GM18867 (cell line): ENCODE measurements around the gene PPP1R1A.
A peak's percentile ranks its signal among the peaks of the same experiment; 100 is the strongest.

Experiments used
- ATAC-seq: cut with Tn5 transposase; IDR thresholded peaks from one replicate; pipeline ENCODE4 v1.9.1; 2021; ENCODE audit warnings: mild to moderate bottlenecking, moderate library complexity; ENCODE audit not compliant: unreplicated experiment

PPP1R1A gene

DNA sequence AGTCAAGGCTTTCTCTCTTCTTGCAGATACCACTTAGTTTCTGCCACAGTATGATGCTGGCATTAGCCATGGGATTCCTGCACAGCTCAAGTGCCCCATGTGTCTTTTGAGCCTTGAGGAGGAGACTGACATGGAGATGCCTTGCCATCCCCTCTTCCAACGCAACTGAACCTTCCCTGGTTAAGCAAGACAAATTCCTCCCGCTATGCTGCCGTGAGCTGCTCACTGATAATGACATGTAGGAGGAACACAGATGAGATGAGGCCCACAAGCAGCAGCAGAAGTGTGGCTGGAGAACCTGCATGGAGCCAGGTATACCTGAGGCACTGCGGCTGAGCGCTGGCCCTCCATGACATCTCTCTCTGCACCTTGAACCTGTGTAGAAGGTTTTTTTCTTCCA lies 15.4 kb upstream of the PPP1R1A start:
- no peak for ATAC-seq

DNA sequence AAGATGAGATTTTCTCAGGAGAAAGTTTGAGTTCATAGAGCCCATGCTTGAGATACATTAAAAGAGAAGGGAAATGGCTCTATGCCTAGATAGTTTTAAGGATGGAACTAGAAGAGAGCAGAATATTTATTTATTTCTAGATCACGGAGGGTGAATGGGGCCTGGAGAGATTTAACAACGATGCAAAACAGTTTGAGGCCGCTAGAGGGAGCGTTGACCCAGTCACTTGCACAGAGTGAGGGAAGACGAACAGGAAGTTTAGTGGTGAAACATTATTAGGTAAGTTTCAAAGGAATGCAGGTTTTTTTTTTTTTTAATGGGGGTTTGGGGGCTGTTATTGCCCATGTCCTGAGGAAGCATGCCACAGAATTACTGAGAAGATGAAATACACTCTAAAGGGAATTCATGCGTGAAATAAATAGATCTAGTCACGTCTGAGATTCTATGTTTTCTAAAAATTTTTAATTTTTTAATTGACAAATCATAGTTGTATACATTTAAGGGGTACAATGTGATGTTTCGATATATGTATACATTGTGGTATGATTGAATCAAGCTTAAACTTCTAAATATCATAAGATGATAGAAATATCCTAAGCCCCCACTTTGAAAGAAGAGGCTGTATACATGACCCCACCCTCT lies 14.8 kb upstream of the PPP1R1A start:
- peak; percentile 93 for ATAC-seq

DNA sequence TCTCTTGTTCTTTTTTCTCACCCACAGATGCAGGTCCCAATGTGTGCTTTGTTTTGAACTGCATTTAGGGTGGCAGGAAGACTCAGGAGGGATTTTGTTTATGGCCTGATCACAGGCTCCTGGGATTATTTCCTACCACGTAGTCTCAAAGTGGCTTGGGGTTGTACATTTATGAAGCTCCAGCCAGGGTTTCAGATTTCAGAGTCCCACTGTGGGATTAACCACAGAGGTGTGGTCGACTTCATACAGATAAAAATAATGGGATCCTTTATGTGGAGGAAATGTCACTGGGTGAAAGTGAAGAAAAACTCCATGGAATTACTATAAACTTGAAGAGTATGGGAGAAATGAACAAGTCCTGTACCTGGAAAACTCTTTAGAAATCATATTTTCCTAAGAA lies 14.2 kb upstream of the PPP1R1A start:
- ATAC-seq = no peak

- no peak for ATAC-seq
Observed at GRCh38 chr12:54601841-54602240, 13.4 kb upstream of the PPP1R1A start.

DNA sequence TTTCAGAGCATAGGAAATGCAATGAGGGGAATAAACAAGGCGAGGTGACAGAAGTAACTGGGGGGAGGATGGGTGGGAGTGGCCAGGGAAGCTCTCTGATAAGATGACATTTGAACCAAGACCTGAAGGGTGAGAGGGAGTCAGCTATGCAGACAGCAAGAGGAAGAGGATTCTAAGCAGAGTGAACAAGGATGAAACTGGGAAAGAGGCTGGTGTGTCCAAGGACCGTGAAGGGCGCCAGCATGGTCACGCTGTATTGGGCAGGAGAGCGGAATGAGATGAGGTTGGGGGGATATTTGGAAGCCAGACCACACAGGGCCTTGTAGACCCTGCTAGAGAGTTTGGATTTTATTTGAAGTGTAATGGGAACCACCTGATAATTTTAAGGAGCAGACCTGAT lies 10.5 kb upstream of the PPP1R1A start:
- ATAC-seq = no peak

DNA sequence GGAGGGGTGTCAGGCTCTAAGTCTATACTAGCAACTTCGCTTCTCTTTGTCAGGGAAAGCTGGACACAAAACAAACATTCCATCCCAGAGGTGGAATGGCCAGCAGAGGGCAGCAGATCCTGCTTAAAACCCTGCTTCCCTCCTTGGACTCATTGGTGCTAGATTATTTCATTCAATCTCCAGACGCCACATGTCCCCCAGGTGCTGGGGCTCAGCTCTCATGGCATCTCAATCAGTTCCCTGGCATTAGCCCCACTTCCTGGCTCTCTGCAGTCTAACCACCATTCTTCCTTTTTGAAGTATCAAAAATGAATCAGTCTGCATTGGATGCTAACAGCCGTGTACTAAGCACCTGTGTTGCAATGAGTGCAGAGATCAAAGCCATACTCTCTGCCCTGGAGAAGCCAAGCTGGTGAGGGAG lies 8.1 kb upstream of the PPP1R1A start:
- ATAC-seq = no peak

DNA sequence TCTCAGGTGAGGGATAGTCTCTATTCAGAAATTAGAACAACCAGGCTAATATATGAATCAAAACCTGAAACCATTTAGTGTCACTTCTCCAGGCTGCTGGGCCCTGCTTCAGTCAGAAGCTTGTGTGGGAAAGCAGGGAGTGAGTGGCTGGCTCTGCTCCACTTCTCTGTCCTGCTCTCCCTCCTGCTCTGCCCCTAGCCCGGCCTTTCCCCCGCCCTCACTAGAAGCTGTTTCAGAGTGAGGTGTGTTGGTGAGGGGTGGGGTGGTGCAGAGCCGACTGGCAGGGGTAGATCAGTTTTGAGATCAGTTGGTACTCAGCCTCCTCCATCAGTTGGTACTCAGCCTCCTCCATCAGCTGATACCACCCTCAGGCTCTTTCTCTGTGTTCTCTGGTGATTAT lies 7.0 kb upstream of the PPP1R1A start:
- ATAC-seq = no peak

GRCh38 chr12:54593725-54594124 lies 5.3 kb upstream of the PPP1R1A start:
- no peak for ATAC-seq

GRCh38 chr12:54593135-54593534 lies 4.7 kb upstream of the PPP1R1A start:
- no peak for ATAC-seq

DNA sequence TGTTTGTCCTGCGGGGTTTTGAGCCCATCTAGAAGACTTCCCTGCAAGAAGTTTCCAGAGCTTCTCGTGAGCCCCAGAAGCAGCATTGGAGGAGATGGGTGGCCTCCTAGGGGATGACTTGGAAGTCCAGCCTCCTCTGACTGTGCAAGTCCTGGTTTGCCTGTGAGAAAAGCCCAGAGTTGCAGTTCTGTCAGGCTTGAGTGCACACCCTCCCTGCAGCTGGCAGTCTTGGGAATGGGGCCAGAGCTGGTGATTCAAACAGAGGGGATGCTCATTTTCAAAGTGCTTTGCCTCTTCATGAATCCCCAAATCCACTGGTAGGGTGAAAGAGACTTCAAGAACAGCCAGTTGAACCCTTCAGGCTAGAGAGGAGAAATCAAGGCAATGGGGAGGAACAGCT lies 3.9 kb upstream of the PPP1R1A start:
- ATAC-seq = no peak

GRCh38 chr12:54590978-54591591 lies 2.6 kb upstream of the PPP1R1A start:
- ATAC-seq = no peak

DNA sequence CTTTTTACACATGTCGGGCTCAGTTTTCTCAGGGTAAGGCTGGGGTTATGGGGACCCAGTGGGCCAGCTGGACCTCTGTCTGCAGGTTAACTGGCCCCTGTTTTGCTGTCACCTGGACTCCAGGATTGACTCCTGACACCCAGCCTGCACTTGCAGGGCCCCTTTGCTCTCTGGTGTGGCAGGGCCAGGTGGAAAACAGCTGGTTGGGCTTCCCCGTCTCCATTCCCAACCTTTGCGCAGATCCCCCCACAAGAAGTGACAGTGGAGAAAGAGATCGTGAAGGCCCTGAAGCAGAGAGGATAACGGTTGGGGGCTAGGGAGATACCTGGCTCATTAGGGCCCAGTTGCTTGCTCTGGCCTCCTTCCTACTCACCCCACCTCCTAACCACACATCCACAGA lies 1.5 kb upstream of the PPP1R1A start:
- ATAC-seq = no peak

- ATAC-seq = no peak
Observed at GRCh38 chr12:54588890-54589267, 420 bp upstream of the PPP1R1A start.

DNA sequence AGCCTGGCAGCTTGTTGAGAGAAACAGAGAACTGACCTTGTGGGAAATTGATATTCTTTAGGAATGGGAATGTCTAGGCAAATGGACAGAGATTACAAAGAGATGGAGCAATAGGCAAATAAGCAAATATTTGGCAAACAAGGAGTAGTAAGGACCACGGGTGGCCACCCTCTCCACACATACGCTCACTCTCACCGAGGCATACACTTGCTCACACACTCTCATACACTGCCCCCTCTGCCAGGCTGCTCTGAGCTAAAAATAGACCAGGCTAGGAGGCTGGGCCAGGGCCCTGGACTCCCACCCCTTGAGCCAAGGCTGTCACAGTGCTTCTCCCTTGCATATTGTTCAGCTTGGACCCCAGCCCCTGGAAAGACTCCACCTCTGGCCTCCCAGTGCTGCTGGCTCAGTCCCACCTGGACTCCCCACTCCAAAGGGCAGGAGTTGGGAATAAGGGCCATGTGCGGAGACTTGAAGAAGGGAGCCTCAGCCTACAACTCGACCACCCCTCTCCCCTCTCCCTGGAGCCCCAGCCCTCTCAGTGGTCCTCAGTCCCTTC lies 1.1 kb downstream of the PPP1R1A start:
- ATAC-seq = no peak

DNA sequence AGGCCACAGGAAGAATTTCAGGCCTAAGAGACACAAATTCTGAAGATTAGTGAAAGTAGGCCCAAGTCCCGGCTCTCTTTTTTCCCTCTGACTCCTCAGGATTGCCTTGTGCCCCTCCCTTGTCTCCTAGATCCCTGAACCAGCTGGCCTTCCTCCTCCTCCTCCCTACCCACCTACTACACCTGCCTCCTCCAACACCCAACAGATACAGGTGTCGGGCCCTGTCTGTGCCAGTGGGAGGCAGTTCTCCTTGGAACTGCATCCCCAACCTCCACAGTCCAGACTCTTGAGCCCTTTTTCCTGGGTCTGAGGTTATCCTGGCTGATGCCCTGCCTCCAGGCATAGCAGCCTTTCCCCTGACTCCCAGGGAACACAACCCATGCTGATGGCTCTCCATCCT lies 1.8 kb downstream of the PPP1R1A start:
- ATAC-seq = no peak

DNA sequence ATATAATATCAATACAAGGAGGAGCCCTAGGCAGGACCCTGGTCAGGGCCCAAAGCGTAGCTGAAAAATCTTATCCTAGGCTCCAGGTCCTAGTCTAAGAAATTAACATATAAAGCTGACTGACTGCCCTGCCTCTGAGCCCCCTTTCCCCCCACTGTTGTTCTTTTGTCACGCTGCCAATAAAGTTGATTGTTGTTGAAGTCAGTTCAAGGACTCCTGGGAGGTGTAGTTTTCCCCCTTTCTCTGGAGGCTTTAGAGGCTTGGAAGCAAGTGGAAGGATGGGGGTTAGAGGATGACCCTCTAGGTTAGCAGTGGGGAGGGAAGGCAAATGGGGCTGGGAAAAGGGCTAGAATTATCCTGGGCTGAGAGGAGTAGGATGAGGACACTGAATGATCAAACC lies 3.2 kb downstream of the PPP1R1A start:
- no peak for ATAC-seq

- ATAC-seq = no peak
Observed at GRCh38 chr12:54584128-54584527, 4.3 kb downstream of the PPP1R1A start.

GRCh38 chr12:54583726-54584125 lies 4.7 kb downstream of the PPP1R1A start:
- ATAC-seq = no peak

DNA sequence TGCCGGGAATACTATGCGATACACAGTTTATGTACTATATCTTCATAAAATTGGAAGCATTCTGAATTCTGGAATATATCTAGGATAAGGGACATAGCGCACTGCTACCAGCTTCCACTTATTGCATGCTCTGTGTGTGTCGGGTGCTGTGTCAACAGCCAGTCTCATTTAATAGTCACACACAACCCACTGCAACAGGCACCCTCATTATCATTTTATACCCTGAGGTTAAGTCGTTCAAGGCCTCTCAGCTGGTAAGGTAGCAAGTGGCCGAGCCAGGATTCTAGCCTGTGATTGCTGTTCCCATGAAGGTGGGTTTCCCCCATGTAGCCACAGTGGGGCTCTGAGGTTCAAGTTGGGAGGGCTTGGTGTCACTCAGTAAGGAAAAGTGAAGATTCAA lies 7.0 kb downstream of the PPP1R1A start:
- ATAC-seq = no peak

DNA sequence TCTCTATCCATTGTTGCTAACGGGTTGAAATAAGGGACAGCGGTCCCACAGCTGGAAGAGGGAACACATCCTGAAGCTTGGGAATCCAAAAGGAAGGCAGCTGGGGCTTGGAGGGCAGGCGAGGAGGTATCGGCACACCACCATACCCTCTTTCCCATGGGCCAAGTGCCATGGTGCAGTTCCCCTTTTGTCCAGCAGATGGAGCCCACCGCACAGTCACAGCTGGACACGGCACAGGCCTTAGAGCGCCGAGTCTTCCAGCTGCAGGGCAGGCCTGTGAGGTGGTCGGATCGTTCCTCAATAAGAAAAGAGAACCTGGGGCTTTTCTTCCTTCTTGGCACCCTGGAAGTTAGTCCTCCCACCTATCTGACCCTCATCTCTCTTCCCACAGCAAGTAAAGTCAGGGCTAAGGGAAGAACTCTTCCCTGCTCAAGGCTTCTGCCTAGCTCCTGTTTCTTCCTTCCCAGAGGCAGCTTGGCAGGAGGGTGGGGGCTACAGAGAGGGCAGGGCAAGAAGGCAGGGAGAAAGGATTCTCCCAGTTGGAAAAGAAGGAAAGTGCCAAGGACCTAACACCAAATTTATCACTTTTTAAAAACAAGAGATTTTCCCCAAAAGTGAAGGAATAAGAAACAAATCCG lies 8.6 kb downstream of the PPP1R1A start:
- peak; percentile 97 for ATAC-seq

DNA sequence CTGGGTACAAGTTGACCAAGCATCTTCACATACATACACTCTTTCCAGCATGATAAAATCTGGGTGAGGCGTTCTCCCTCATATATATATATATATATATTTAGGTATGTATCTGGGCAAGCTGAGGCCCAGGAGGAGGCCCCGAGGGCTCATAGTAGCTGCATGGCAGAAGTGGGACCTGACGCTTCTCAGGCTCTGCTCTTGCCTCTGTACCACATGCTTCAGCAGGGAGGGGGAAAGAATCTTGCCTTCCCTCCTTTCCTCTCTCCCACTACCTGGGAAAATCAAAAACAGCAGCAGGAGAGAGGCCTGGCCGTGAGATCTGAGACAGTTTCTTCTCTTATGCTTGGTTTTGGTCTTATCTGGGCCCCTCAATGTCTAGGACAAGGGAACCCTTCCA lies 9.2 kb downstream of the PPP1R1A start:
- peak; percentile 20 for ATAC-seq

GRCh38 chr12:54578778-54579177 lies 9.7 kb downstream of the PPP1R1A start:
- no peak for ATAC-seq
